Inferior parietal cortex (tissue), 1 donor: Measurements from ENCODE around the gene LAMA2.

Source experiments
- DNase-seq: peaks from one replicate; pipeline ENCODE4 v3.0.0-alpha.2; 2016; ENCODE audit errors: extremely low spot score

Gene LAMA2

GRCh38 chr6:128882991-128883611, at the start of gene LAMA2:
Gene LAMA2, plus strand, starts transcription at chr6:128883138. Its CDS starts 108 bp downstream, at chr6:128883246.
- peak; percentile 34 for DNase-seq

GRCh38 chr6:128836761-128837160, 46.2 kb upstream of the LAMA2 start:
- DNase-seq = no peak

GRCh38 chr6:128841518-128841917, 41.4 kb upstream of the LAMA2 start:
- no peak for DNase-seq

GRCh38 chr6:128844598-128844997, 38.3 kb upstream of the LAMA2 start:
- DNase-seq = no peak

GRCh38 chr6:128847431-128848210, 35.3 kb upstream of the LAMA2 start:
- DNase-seq = no peak

- DNase-seq = no peak
Observed at GRCh38 chr6:128848212-128848935, 34.6 kb upstream of the LAMA2 start.

GRCh38 chr6:128855581-128856085, 27.3 kb upstream of the LAMA2 start:
- DNase-seq = no peak

DNA sequence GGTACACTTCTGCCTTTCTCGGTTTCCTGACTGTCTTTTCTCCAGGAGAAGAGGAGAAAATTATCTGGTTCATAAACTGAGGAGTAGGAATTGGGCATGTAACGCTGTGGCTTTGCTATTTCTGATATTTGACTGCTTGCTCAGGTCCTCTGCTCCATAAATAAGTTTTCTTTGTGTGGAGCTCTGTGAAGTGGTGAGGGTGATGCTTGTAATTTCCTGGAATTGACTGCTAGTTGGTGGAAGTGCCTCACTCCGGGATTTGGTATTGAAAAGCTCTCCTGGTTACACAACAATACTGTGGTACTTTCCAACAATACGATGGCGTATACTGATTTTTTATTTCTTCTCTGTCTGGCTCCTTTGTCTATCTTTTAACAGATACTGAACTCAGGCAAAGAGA, 25.1 kb upstream of the LAMA2 start:
- no peak for DNase-seq

- DNase-seq = no peak
Observed at GRCh38 chr6:128860782-128861181, 22.2 kb upstream of the LAMA2 start.

DNA sequence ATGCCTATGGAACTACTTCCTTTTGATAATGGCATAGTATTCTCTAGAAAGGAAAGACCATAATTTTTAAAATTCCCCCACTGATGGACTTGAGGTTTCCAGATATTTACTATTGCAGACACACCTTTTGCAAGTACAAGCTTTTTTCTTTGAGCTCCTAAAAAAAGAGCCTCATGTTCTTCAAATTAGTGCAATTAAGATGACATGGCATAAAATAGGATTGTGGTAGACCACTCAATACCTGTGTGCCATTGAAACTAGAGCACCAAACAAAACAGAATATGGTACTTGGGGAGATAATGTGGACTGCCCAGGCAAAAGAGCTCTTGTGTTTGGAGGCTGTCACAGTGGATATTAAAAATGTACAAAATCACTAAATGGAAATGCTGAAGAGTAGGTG, 19.0 kb upstream of the LAMA2 start:
- DNase-seq = no peak

DNA sequence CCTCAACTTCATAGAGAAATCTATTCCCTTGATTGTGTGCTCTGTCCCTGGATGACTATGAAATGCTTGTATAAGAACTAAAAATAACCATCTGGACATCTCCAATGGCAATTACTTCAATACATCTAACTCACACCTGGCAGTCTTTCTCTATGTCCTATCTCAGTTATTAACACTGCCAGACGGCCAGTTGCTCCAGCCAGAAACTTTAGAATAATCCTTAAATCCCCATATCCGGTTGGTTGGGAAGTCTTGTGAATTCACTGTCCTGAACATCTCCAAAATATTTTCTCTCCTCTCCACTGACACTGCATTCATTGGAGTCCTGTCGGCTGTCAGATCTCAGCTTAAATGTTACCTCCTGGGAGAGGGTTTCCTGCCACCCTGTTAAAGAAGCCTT, 12.2 kb upstream of the LAMA2 start:
- DNase-seq = no peak

DNA sequence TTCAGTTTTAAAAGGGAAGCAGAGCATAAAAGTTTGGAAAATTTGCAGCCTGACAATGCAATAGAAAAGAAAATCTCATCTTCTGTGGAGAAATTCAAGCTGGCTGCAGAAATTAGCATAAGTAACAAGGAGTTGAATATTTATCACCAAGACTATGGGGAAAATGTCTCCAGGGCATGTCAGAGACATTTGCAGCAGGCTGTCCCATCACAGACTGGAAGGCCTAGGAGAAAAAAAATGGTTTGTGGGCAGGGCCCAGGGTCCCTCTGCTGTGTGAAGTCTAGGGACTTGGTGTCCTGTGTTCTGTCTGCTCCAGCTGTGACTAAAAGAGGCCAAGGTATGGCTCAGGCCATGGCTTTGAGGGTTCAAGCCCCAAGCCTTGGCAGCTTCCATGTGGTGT, 8.1 kb upstream of the LAMA2 start:
- DNase-seq = no peak

GRCh38 chr6:128882560-128882959, 378 bp upstream of the LAMA2 start:
- no peak for DNase-seq

GRCh38 chr6:128883906-128884305, 968 bp downstream of the LAMA2 start:
- no peak for DNase-seq

- DNase-seq = no peak
Observed at GRCh38 chr6:128885381-128885780, 2.4 kb downstream of the LAMA2 start.

- DNase-seq = no peak
Observed at GRCh38 chr6:128886706-128887105, 3.8 kb downstream of the LAMA2 start.

GRCh38 chr6:128888444-128889175, 5.7 kb downstream of the LAMA2 start:
- DNase-seq = no peak

DNA sequence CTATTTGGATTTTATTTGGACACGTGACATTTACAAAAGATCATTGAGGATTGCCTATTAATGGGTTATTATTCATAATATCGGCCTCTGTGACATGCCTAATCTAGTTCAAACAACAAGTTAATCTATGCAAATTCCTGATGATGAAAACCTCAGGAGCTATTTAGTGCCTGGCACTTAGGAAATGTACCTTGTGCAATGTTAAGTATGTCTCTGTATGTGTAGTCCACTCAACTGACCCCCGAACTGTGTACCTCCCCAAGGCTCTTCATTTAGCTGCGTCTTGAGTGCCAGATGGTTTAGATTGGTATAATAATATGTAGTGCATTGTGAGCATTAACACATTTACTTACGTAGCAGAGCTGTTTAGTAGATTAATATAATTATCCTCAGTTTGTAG, 6.9 kb downstream of the LAMA2 start:
- DNase-seq = no peak

DNA sequence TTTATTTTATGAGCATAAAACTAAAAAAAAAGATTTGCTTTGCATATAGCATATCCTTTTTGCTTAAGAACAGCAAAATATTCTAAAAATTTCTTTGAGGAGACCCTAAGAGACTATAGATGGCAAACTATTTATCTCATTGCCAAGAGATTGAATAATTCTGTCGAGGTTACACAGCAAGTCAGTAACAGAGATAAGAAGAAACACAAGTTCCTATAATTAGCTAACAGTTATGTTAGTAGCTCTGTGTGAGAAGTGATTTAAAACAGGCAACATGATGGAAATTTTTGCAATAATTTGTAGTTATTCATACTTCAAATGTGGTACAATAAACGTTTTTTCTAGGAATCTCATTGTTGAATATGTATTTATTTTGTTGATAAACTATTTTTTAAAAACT, 9.1 kb downstream of the LAMA2 start:
- no peak for DNase-seq

DNA sequence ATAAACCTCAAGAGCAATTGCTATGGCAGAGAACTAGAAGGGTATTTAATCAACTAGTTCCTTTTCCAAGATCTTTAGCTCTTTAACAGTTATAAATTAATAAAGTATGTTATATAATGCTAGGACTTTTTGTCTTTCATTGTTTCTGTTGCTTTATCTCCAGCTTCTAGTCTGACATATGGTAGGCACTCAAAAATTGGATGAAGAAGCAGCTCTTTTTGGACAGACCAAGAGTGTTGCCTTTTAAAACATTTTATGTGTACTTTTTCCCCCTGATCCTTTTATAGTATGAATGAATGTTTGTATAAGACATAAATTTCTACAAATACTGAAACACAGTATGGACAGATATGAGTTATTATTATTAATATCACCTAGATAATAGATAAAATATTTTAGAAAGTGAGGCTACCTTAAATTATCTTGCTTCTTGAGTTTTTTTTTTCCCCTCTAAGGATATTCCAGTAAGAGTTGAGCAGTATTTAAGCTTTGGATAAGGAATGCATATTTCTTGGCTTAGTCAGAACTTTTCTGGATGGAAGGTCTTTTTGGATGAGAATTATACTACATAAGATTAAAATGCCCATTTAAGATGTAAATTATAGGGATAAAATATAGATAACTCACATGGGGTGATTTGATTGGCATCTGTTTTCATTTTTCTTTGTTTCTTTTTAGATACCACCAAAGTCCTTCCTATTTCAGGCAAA, 16.6 kb downstream of the LAMA2 start:
- DNase-seq = no peak

DNA sequence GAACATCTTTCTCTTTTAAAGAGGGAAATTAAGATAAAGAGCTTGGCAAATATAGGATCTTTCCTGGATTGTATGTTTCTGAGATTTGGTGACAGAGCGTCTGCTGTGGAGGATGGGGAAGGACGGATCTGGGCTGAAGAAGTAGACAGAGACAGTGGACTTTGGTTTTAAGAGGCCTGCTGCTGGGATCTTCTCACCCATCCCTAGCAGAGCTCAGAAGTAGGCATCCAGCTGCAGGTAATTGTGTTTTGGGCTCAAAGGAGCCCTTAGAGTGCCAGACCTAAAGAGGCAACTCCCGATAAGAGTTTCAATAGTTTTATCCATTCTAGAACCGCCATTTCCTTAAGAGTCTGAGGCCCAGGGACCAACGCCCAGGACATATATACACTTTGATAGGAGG, 20.8 kb downstream of the LAMA2 start:
- DNase-seq = no peak
